A673 (cell line): ENCODE measurements around the gene METRN.

Experiments
- EZH2 ChIP-seq: fragments of 200-600 bp; sonication (generic); IDR thresholded peaks from 2 replicates; pipeline ENCODE4 v1.6.1; 2017; ENCODE audit warnings: borderline replicate concordance, low read depth, mild to moderate bottlenecking, mixed read lengths, antibody characterized with exemption, low read length; ENCODE audit not compliant: poor library complexity, severe bottlenecking
- TF ChIP-seq, protein P1 (sequence below): fragments of 300-800, 200-600 bp; sonication (generic); conservative IDR thresholded peaks from 2 replicates; pipeline ENCODE4 v1.5.1; 2017; ENCODE audit warnings: low read depth, mild to moderate bottlenecking, antibody characterized with exemption, low read length, moderate library complexity, mixed read lengths

DNA sequence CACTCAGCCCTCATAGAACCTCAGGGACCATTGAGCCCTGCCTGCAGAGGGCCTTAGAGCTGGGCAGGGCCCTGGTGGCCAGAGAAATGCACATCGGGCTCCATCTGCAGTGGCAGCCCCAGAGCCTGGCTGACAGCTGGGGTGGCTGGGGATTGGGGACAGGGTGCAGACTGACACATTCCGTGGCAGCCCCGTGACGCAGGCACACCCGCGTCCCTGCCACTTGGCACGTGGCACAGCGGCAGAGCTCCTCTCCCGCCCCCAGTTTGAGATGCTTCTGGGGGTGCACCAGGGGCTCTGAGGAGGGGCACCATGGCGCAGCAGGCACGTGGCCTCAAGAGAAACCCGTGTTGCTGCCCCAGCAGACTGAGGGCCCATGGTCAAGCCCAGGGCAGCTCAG, 11.5 kb upstream of the METRN start:
- TF ChIP-seq, protein P1, sequence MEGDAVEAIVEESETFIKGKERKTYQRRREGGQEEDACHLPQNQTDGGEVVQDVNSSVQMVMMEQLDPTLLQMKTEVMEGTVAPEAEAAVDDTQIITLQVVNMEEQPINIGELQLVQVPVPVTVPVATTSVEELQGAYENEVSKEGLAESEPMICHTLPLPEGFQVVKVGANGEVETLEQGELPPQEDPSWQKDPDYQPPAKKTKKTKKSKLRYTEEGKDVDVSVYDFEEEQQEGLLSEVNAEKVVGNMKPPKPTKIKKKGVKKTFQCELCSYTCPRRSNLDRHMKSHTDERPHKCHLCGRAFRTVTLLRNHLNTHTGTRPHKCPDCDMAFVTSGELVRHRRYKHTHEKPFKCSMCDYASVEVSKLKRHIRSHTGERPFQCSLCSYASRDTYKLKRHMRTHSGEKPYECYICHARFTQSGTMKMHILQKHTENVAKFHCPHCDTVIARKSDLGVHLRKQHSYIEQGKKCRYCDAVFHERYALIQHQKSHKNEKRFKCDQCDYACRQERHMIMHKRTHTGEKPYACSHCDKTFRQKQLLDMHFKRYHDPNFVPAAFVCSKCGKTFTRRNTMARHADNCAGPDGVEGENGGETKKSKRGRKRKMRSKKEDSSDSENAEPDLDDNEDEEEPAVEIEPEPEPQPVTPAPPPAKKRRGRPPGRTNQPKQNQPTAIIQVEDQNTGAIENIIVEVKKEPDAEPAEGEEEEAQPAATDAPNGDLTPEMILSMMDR, result no peak
- no peak for TF ChIP-seq EZH2
